Lower lobe of right lung (tissue), 2 donors: Measurements from ENCODE around the gene SPRTN. TPM values are rescaled to one million over a fixed set of nuclear protein-coding genes. Genes with fewer than 3 reads are reported as not detected.

Experiments used
- ATAC-seq, 2 donors: fragments of 200-7000 bp; cut with Tn5 transposase; one replicate each; pipeline ENCODE4 v1.9.1; 2020 to 2022; ENCODE audit warnings: mild to moderate bottlenecking in 2 of 2, moderate library complexity in 2 of 2
- DNase-seq: peaks from one replicate; pipeline ENCODE4 v3.0.0-alpha.2; 2020
- H3K27ac ChIP-seq: fragments of 200-600 bp; one replicate; pipeline ENCODE4 v1.8.0; 2022
- H3K27me3 ChIP-seq: fragments of 200-600 bp; one replicate; pipeline ENCODE4 v1.8.0; 2022; ENCODE audit warnings: low read depth
- H3K36me3 ChIP-seq: fragments of 200-600 bp; one replicate; pipeline ENCODE4 v1.8.0; 2022; ENCODE audit warnings: mild to moderate bottlenecking
- H3K4me1 ChIP-seq: fragments of 200-600 bp; one replicate; pipeline ENCODE4 v1.8.0; 2022
- H3K4me3 ChIP-seq: fragments of 200-600 bp; one replicate; pipeline ENCODE4 v1.8.0; 2022; ENCODE audit warnings: mild to moderate bottlenecking
- H3K9me3 ChIP-seq: fragments of 200-600 bp; one replicate; pipeline ENCODE4 v1.8.0; 2022
- CTCF ChIP-seq: fragments of 200-600 bp; IDR thresholded peaks from one replicate; pipeline ENCODE4 v1.8.0; 2022; ENCODE audit warnings: antibody characterized with exemption, mild to moderate bottlenecking
- intact Hi-C: fragments of 100-400 bp; cut with DNase I; formaldehyde crosslinking; loops from one replicate; pipeline ENCODE4 v1.11.0; 2022
- total RNA-seq: library from RNA; stranded (reverse); fragmentation: NEBNext Ultra II Directional; extraction: Animal tissue kit (Norgen Biotek cat#: 25700); gene quantifications from one replicate; pipeline ENCODE4 v1.2.1, GENCODE V29; 2021
- donor health status: DM: no; HTN: yes; CAD: no; lungs with severe emphysema.

The SPRTN gene
- total RNA-seq, 1 donor from 2014 or later, result 8.9 TPM

- TF ChIP-seq CTCF, result no peak
- ATAC-seq, result no peak
- Histone ChIP-seq H3K27ac (no peak overlapping the region), H3K9me3 (no peaks in the 10 kb centered on the region), H3K27me3 (no peaks in the 10 kb centered on the region), H3K4me1 (peaks cover 21% of the 10 kb centered on the region), H3K4me3 (no peak overlapping the region), H3K36me3 (no peaks in the 10 kb centered on the region)
- intact Hi-C loops, result no loop called here
- DNase-seq, result no peak
Observed at GRCh38 chr1:231393668-231394067, 55.6 kb downstream of the SPRTN start.

- no peak for DNase-seq
- H3K27ac ChIP-seq, result peak overlapping the region; percentile 38
- peaks cover 21% of the 10 kb centered on the region for H3K4me1 ChIP-seq
Observed at GRCh38 chr1:231395076-231395997, 57.2 kb downstream of the SPRTN start.

GRCh38 chr1:231395998-231396390 lies 57.9 kb downstream of the SPRTN start:
- Histone ChIP-seq H3K9me3 (no peaks in the 10 kb centered on the region), H3K4me3 (no peak overlapping the region), H3K36me3 (no peaks in the 10 kb centered on the region), H3K27me3 (no peaks in the 10 kb centered on the region), H3K4me1 (peaks cover 21% of the 10 kb centered on the region), H3K27ac (no peak overlapping the region)
- DNase-seq, result no peak
- intact Hi-C loops, result no loop called here
- no peak for TF ChIP-seq CTCF
- no peak for ATAC-seq

More at GRCh38 chr1:231395076-231395997, 57.2 kb downstream of the SPRTN start:
- no peaks in the 10 kb centered on the region for H3K27me3 ChIP-seq
- H3K4me3 ChIP-seq, result no peak overlapping the region
- peak; percentile 34 to 81 for ATAC-seq
- no peak for TF ChIP-seq CTCF
- no peaks in the 10 kb centered on the region for H3K36me3 ChIP-seq
- intact Hi-C loops, result no loop called here
- no peaks in the 10 kb centered on the region for H3K9me3 ChIP-seq

- no peak overlapping the region for H3K4me3 ChIP-seq
- no peak for TF ChIP-seq CTCF
- H3K27ac ChIP-seq, result no peak overlapping the region
- H3K27me3 ChIP-seq, result no peaks in the 10 kb centered on the region
- no peaks in the 10 kb centered on the region for H3K36me3 ChIP-seq
- DNase-seq (no peak), ATAC-seq (no peak)
- peaks cover 21% of the 10 kb centered on the region for H3K4me1 ChIP-seq
- intact Hi-C loops, result no loop called here
- H3K9me3 ChIP-seq, result no peaks in the 10 kb centered on the region
Observed at GRCh38 chr1:231396643-231397042, 58.5 kb downstream of the SPRTN start.

GRCh38 chr1:231397886-231398671 lies 60.0 kb downstream of the SPRTN start:
- H3K9me3 ChIP-seq, result no peaks in the 10 kb centered on the region
- H3K27me3 ChIP-seq, result no peaks in the 10 kb centered on the region
- peaks cover 21% of the 10 kb centered on the region for H3K4me1 ChIP-seq
- H3K36me3 ChIP-seq, result no peaks in the 10 kb centered on the region
- DNase-seq (no peak), ATAC-seq (no peak)
- intact Hi-C loops, result no loop called here
- H3K4me3 ChIP-seq, result no peak overlapping the region
- no peak overlapping the region for H3K27ac ChIP-seq
- TF ChIP-seq CTCF, result no peak
